Thoracic aorta (tissue), 2 donors: Measurements from ENCODE around the gene SSPN. TPM values are rescaled to one million over a fixed set of nuclear protein-coding genes. Genes with fewer than 3 reads are reported as not detected.

ENCODE experiments used
- ATAC-seq: fragments of 150-250 bp; one replicate; pipeline ENCODE4 v1.8.0; 2017; ENCODE audit warnings: low read depth; ENCODE audit not compliant: insufficient number of reproducible peaks, low FRiP score
- DNase-seq: peaks from one replicate; pipeline ENCODE4 v3.0.0-alpha.2; 2020; ENCODE audit warnings: low spot score
- H3K27ac ChIP-seq, 2 donors: fragments of 200-600 bp; sonication (generic); 1 replicate in 1 of 2; 2 replicates in 1 of 2; pipeline ENCODE4 v1.5.1; 2016; ENCODE audit warnings: mild to moderate bottlenecking in 2 of 2, moderate library complexity in 2 of 2
- H3K27me3 ChIP-seq: fragments of 200-600 bp; sonication (generic); replicated peaks from 2 replicates; pipeline ENCODE4 v1.6.0; 2016; ENCODE audit warnings: mild to moderate bottlenecking; ENCODE audit not compliant: insufficient read depth
- H3K36me3 ChIP-seq: fragments of 200-600 bp; sonication (generic); one replicate; pipeline ENCODE4 v1.5.1; 2016
- H3K4me1 ChIP-seq, 2 donors: fragments of 200-600 bp; sonication (generic); 1 replicate in 1 of 2; 2 replicates in 1 of 2; pipeline versions ENCODE4 v1.5.1 to v1.6.0; 2016; ENCODE audit warnings: low read depth in 2 of 2, mild to moderate bottlenecking in 1 of 2; ENCODE audit not compliant: control insufficient read depth in 1 of 2
- H3K4me3 ChIP-seq: fragments of 200-600 bp; sonication (generic); 2 replicates; pipeline ENCODE4 v1.5.1; 2016; ENCODE audit warnings: mild to moderate bottlenecking
- H3K9me3 ChIP-seq: fragments of 200-600 bp; sonication (generic); 2 replicates; pipeline ENCODE4 v1.5.1; 2016
- CTCF ChIP-seq: fragments of 200-600 bp; sonication (generic); IDR thresholded peaks from one replicate; pipeline ENCODE4 v1.5.1; 2019; ENCODE audit warnings: antibody characterized with exemption
- total RNA-seq, 2 donors: library from RNA; depleted of rRNA; stranded (reverse); fragments of >200 nt; gene quantifications; one replicate each; pipeline versions ENCODE4 v1.1.0 to v1.2.3, GENCODE V29; 2016

The SSPN gene
- total RNA-seq, 2 donors from 2014 or later = 36.7 to 50.9 TPM

GRCh38 chr12:26264215-26264838 lies 69.0 kb downstream of the SSPN start:
- DNase-seq (no peak), ATAC-seq (no peak)

GRCh38 chr12:26265606-26266005 lies 70.2 kb downstream of the SSPN start:
- no peak for TF ChIP-seq CTCF
- Histone ChIP-seq H3K4me1 (peaks cover 0 to 6% of the 10 kb centered on the region in 2 donors), H3K27ac (no peak overlapping the region)

More at GRCh38 chr12:26264215-26264838, 69.0 kb downstream of the SSPN start:
- H3K36me3 ChIP-seq = no peaks in the 10 kb centered on the region
- no peak overlapping the region for H3K27ac ChIP-seq
- no peaks in the 10 kb centered on the region for H3K9me3 ChIP-seq
- H3K4me3 ChIP-seq = no peak overlapping the region
- no peak for TF ChIP-seq CTCF
- H3K27me3 ChIP-seq = no peaks in the 10 kb centered on the region
- no peaks in the 10 kb centered on the region for H3K4me1 ChIP-seq

GRCh38 chr12:26266881-26267280 lies 71.5 kb downstream of the SSPN start:
- DNase-seq (no peak), ATAC-seq (no peak)
- Histone ChIP-seq H3K4me1 (peaks cover 0 to 17% of the 10 kb centered on the region in 2 donors), H3K27ac (no peak overlapping the region), H3K4me3 (no peak overlapping the region), H3K9me3 (no peaks in the 10 kb centered on the region), H3K27me3 (no peaks in the 10 kb centered on the region), H3K36me3 (no peaks in the 10 kb centered on the region)
- no peak for TF ChIP-seq CTCF

More at GRCh38 chr12:26265606-26266005, 70.2 kb downstream of the SSPN start:
- H3K4me3 ChIP-seq = no peak overlapping the region
- no peaks in the 10 kb centered on the region for H3K27me3 ChIP-seq
- no peaks in the 10 kb centered on the region for H3K36me3 ChIP-seq
- DNase-seq (no peak), ATAC-seq (no peak)
- H3K9me3 ChIP-seq = no peaks in the 10 kb centered on the region

GRCh38 chr12:26268841-26269561 lies 73.6 kb downstream of the SSPN start:
- Histone ChIP-seq H3K36me3 (no peaks in the 10 kb centered on the region), H3K9me3 (no peaks in the 10 kb centered on the region), H3K27ac (no peak overlapping the region), H3K27me3 (no peaks in the 10 kb centered on the region), H3K4me1 (peaks cover 11 to 38% of the 10 kb centered on the region in 2 donors), H3K4me3 (no peak overlapping the region)
- DNase-seq (no peak), ATAC-seq (no peak)
- TF ChIP-seq CTCF = no peak

GRCh38 chr12:26269562-26270284 lies 74.3 kb downstream of the SSPN start:
- Histone ChIP-seq H3K36me3 (no peaks in the 10 kb centered on the region), H3K4me3 (no peak overlapping the region), H3K27me3 (no peaks in the 10 kb centered on the region), H3K9me3 (no peaks in the 10 kb centered on the region), H3K4me1 (peaks cover 16 to 45% of the 10 kb centered on the region in 2 donors), H3K27ac (no peak overlapping the region)
- ATAC-seq (no peak), DNase-seq (no peak)
- TF ChIP-seq CTCF = no peak
